Activated naive CD4-positive, alpha-beta T cell (primary cell): ENCODE results near the gene LIPC.

Experiments used
- DNase-seq, 4 experiments: peaks; one replicate each; lab custom pipeline; 2025; lab: John Stamatoyannopoulos, UW

The LIPC gene

DNA sequence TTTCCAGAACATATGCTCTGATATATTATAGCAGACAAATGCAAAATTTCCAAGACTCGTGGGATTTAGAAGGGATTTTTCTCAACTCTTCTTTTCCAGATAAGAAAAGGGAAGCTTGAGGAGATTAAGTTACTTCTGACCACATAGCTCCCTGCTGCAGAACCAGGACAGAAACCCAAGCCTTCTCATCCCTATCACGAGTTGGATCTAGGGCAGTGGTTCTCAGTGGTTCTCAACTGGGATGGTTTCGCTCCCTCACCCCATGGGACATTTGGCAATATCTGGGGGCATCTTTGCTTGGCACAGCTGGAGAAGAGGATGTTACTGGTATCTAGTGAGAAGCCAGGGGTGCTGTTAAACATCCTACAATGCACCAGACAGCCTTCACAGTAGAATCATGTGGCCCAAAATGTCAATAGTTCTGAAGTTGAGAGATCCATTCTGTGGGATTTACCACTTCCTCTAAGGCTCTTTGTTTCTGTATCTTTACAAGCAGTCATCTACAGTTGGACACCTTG, 64.2 kb downstream of the LIPC start:
- no peak for DNase-seq

DNA sequence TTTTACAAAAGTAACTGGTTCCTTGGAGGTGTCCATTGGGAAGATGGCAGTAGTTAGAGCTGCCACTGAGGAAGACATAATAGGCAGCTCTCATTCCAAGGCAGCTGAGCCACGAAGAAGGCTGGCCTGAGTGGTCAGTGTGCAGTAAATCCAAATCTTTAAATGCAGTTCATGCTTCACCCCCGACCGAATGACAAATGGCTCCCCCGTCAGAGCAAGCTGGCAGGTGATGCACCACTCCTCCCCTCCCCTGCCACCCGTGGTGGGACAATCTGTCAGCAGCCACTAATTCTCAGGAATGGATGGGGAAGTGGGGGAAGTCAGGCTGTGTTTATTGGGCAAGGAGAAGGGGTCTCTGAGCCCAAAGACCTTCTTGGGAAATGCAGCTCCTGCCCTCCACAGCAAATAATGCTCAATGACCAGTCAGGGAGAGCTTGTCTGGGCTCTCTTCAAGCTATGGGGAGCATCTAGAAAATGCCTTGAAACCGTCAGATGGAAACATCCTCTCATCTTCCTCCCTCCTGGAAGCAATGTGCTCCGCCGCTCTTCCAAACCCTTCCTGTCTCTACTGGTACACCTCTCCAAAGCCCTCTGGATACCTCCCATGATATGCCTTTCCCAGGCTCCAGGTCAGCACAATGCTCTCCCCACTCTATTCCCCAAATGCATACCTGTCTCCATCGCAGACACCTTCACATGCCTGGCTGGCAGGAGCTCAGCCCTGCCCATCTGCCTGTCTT, 65.4 kb downstream of the LIPC start:
- no peak for DNase-seq

DNA sequence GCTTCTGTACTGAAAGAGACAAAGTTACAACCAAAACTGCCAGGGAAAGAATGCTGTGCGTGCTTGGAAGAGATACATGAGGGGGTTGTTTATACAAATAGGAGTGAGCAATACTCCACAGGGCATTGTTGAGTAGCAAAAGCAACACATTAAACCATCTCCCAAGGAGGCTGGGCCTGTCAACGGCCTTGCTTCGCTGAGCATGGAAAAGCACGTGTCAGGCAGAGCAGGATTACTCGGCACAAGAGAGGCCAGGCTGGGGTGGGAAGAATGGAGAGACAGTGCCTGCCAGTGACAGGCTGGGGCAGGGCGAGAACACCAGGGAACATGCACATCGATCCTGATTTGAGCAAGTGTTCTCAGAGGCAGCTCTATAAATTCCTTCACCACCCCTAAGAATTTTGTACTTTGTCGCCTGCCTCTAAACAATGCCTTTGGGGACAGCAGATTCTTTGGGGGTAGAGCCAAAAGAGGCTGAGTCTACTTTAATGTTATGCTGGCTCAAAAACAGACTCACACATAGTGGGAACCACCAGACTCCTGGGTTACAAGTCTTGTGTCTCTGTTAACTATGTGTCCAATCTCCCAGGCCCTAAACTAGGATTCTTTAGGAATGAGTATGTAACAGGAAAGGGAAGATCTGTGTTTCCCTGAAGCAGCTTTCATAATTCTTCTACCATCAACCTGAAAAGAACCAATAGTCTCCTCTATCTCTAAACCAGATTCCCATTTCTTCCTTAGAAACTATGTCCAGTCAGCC, 67.2 kb downstream of the LIPC start:
- DNase-seq: no peak

DNA sequence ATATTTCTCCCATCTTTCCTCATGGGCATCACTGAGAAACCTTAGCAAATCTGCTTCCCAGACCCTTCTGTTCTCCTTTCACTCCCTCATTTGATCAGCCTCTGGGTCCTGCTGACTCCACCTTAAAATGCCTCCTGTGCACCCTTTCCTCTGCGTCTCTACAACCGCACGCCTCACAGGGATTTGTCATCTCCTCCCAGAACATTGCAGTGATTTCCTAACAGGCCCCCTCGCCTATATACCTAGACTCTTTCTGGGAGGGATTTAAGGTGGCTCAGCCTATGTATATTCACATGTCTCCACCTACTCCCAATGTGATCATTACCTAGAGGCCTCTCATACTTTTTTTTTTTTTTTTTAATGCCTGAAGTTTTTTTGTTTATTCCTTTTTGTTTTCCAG, 69.2 kb downstream of the LIPC start:
- DNase-seq: no peak

DNA sequence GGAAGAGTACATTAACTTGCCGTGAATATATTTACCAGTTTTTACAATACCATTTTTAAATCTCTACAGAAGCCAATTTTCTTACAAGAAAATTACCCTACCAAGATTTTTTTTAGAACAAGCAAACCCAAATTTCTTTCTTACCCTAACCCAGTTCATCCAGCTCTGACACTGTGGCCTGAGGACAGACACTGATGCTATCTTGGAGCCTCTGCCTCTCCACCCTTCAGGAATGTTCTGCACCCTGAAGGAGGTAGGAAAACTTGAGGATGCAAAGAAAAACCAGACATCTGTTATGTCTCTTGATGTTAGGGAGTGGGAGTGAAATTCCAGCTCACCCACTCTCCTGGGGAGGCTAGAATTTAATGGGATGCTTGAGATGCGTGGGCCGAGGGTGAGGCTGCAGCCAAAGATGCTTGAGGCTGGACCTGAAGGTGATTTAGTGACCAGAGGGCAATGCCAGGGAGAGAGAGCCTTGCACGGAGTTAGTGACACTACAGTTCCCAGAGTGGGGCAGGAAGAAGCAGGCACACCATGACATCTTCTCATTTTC, 69.9 kb downstream of the LIPC start:
- no peak for DNase-seq

DNA sequence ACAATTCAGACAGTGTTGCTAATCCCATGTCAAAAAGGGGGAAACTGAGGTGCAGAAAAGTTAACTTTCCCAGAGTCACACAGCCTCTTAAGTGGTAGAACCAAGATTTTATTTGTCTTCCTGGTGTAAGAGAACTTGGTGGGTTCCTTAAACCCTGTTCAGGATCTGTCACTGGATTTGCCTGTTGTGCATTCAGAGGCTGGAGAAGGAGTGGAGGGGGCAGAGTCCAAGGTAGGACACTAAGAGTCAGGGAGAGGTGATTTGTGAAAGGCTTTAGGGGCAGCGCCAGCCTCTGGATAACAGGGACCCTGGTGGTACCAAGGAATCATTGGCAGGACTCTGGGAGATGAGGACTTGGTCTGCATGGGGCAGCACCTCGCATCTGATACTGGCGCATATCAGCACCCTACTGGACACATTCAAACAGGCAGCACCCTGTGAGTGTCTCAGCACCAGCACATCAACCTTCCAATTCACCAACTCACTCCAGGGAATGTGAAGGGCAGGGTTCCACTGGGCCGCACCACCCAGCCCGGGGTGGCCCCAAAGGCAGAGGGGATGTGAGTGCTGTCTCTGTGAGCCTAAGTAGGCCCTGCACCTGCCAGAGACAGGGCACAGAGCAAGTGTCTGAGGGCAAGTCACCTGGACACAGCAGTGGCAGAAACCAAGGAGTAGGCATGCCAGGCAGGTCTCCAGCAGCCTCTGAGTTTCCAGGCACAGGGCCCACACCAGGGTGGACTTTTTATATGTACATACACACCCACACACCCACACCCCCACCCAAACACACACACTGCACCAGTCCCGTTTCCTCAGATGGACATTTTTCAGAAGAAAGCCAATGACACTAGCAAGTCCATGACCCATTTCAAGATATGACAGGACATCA, 71.6 kb downstream of the LIPC start:
- no peak for DNase-seq

DNA sequence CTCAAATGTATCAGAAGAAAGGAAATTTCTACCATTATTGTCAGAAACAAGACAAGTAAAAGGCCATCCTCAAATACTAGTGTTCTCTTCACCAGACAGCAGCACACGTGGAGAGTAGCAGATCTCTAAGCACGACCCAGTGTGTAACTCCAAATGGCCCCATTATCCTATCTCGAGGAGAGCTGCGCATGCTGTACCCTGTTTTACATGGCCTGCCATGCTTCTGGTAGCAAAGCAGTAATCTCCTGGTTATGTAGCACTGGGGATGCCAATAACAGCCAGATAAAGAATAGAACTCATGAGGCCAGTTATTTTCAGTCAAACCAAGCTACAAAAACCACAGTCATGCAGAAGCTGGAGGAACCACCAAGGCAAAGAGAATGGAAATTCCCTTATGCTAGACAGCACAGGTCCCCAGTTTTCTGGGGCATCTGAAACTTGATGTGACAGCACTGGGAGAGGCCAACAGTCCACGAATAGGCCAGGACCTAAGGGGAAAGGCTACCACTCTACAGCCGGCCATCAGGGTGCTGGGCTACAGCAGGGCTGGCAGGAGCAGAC, 73.0 kb downstream of the LIPC start:
- DNase-seq: no peak

DNA sequence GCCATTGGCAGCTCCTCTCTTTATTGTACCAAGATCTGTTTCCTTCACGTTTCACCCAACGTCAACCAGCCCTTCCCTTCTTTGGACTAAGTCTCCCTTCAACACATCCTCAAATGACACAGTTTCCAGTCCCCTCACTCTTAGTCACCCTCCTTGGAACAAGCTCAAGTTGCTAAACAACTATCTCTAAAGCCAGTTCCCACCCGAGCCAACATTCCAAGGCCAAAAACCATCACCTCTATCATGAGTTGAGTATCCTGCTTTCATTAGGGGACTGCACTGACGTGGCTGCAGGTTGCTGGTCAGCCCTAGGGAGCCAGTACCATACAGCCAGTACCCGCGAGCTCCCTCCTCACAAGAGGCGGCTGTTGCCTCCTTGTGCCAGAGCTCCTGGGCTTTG, 73.8 kb downstream of the LIPC start:
- no peak for DNase-seq

DNA sequence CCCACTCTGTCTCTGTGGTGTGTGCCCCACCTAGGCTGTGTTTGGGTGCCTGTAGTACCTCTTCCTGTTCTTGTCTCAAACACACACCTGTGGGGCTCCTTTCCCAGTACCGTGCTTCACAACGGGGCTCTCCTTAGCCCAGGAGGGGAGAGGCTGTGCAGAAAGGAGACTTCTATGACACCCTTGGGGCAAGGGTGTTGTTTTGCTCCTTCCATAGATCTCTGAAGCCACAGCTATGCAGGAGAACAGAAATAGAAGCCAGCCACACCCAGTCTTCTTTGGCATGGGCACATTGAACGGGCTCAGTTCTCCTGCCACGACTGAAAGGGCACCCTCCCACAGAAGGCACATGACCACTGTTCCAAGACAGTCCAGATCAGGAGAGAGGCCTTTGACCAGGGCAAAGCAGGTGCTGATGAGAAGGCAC, 74.3 kb downstream of the LIPC start:
- no peak for DNase-seq

DNA sequence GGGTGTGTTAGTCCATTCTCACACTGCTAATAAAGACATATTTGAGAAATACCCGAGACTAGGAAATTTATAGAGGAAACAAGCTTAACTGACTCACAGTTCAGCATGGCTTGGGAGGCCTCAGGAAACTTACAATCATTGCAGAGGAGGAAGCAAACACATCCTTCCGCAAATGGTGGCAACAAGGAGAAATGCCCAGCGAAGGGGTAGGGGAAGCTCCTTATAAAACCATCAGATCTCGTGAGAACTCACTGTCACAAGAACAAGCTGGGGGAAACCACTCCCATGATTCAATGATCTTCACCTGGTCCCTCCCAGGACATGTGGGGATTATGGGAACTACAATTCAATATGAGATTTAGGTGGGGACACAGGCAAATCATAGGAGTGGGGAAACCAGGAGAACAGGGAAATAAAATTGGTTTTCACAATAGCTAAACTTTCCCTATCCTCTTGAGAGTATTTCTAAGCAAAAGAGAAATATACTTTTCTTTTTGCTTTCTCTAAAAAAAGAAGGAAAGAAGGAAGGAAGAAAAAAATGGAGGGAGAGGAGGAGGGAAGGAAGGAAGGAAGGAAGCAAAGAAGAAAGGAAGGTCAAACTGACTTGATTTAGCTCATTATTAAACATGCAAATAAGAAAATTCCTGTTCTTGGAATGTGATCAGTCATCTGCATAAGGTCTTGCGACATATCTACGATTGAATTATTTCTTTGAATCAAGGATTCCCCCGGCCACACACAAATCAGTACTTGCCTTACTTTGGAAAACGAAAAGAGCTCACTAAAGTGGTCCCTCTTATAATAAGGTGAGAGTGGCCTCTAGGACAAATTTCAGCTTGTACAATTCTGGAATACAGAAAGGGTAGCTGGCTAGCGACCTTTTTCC, 75.2 kb downstream of the LIPC start:
- DNase-seq: no peak

DNA sequence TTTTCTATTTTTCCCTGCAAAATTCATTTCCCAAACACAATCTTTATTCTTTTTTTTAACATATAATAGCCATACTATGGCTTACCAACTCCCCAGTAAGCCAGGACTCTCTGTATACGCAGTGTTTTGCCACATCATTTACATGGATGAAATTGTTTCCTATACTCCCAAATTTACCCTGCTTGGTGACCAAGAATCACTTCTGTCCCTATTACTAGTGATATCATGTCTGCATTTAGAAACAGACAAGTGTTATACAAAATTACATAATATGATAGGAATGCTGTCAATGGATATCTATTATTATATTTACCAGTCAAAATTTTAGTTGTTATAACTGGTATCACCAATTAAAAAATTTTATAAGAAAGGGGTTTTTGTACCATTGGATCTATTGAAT, 77.8 kb downstream of the LIPC start:
- no peak for DNase-seq

DNA sequence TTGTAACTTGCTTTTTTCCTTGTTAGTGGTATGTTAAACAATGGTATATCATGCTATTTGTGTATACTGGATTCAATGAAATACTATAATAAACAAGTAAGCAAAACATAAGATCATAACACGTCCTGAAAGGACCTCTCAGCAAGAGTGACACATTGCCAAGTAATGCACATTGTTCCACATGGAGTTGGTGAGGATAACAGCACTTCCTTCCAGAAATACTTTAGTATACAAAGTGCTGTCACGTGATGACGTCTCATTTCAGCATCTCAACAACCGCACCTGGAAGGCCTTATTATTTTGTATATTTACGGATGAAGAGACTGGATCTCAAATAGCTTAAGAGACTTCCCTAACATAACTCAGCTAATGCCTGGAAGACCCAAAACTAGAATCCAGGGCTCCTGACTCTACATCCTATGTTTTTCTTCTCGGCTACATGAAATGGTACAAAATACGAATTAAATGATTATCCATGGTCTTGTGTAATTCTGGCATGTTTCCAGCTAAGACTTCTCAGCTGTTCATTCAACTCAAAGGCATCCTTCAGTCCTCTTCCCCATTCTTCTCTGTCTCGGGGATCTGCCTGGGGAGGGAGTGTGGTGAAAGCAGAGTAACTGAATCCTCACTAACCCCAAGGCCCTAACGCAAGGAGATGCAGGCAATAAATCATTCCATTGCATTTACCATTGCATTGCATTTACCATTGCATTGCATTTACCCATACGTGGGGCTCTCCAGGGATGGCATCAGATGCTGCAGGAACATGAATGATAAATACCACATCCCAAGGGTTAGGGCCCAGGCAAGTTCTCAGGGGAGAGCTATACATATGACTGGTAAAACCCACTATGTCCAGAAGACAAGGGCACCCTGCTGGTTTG, 79.2 kb downstream of the LIPC start:
- no peak for DNase-seq

DNA sequence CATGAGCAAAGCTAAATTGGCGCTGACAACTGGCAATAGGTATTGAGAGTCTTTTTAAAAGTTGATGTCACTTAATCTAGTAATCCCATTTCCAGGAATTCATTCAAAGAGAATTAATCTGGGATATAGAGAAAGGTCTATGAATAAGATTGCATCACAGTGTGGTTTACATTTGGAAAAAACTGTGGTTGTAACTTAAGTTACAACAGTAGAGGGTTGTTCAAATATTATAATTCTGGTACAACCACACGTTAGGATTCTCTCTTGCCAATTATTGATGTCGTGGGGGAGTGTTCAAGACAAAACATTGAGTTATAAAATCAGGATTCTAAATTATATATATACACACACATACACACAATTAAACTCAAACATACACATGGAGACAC, 79.8 kb downstream of the LIPC start:
- no peak for DNase-seq

DNA sequence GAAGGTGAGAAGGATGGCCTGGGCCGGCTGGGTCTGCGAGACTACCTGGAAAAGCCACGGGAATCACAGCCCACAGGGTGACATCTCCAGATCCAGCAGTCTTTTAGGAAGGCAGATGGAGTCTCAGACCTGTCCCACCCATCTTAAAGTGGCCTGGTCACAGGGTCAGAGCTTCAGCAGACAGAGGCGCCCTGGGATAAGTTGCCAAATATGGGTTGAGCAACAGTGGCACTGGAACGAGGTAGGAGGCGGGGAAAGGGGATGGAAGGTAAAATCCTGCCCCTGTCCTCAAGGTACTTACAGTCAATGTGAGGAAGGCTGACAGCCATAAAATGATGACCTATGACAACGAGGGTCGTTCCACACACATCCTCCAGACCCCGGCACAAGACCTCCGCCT, 80.7 kb downstream of the LIPC start:
- DNase-seq: no peak

DNA sequence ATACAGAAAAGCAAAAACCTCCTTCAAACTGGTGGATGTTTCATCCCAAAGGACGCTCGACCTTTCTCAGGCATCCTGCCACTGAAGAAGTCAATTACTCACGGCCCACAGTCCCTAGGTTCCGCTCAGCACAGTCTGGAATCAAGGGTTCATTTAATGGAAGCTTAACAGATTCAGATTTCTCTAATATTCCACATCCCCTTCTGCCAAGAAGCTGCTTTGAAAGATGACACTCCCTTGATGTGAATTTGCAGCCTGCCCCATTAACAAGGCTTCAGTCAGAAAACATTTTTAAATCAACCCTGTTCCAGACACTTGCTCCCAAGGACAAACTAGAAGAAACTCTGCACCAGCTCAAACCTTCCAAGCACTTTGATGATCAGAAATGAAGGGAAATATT, 81.2 kb downstream of the LIPC start:
- DNase-seq: no peak

DNA sequence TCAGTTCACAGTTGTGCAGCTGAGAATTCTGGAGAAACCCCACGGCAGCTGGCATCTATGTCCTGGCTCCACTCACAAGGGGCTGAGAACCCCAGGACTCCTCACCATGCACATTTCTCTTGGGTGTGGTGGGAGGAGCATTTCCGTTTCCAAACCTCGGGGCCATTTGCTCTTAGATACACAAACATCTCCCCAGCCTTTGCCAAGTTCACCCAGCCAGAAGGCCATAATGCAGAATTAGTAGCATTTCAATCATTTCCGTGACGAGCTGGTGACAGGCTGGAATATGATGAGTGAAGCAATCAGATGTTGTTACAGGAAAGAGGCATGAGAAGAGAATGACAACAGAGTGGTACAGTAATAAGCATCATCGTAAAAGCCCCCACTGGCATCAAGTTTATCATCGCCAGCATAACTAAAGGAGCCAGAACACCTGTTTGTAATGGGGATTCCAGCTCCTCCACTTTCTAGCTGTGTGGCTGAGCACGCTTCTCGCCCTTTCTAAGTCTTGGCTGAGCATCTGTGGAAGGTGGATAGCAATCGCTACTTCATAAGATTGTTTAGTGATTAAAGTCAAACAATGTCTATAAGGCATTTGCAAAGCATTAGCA, 82.0 kb downstream of the LIPC start:
- DNase-seq: no peak

DNA sequence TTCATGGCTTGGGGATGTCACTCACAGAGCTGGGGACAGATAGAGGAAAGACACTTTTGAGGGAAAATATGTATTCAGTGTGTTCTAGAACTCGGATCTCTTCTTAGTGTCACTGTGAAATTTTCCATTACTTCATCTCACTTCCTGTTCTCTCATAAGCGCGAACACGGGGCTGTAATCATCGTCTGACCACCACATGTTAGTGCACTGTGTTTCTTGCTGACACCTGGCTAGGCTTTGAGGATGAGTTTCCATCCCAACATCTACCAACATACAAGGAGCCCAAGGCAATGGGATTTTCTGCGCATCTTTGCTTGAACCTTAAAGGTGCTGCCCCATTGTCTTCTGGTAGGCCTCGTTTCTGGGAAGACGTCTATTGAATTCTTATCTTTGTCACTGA, 84.0 kb downstream of the LIPC start:
- no peak for DNase-seq

DNA sequence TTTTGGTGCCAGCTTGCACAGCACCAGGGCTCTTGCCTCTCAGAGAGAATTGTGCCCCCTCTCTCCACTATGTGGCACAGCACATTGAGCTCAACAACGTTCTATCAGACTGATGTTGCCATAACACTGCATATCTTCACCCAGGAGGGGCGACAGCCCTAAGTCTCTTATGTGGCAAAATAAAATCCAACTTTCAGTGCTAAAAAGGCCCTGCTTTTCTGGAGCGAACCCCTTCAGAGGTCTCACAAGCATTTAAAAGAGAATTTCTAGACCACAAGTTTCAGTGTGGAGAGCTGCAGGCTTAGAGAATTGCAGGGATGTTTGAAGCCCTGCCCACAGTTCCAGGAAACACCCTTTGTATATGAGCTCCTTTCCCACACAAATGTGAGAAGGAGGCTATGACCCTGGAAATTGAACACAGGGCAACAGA, 85.5 kb downstream of the LIPC start:
- DNase-seq: no peak
